ENCODE measurements around the gene KCNQ1OT1. TPM values are rescaled to one million over a fixed set of nuclear protein-coding genes. Genes with fewer than 3 reads are reported as not detected.
A peak's percentile ranks its signal among the peaks of the same experiment; 100 is the strongest.

The KCNQ1OT1 gene
- total RNA-seq, 1 donor from 2014 or later: 0.33 TPM

DNA sequence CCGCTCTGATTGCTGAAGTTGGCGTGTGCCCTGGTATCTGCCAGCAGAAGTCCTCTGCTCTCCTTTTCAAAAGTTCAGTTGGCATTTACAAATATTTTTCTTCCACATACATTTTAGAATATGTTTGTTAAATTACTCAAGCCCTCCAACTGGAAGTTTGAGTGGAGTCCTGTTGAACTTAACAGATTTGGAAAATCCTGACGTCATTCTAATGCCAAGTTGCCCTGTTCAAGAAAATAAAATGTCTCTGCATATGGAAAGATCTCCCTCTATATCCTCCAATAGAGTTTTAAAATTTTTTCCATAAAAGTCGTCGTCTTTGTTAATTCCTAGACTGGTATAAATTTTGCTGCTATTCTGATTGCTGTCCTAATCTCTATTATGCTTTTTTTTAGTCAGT is 3.3 kb downstream of the KCNQ1OT1 start:
- Histone ChIP-seq H3K9me3 (replicated peaks) (no peaks in the 10 kb centered on the region), H3K27me3 (ENCODE audit: low read depth) (no peaks in the 10 kb centered on the region), H3K4me3 (no peak overlapping the region), H3K27ac (replicated peaks) (no peak overlapping the region), H3K4me1 (peaks cover 61% of the 10 kb centered on the region), H3K36me3 (no peaks in the 10 kb centered on the region)
- intact Hi-C loops (cut with micrococcal nuclease): no loop called here
- DNase-seq: no peak
- no peak for TF ChIP-seq CTCF (IDR thresholded peaks at IDR 0.05; ENCODE audit: borderline replicate concordance)

- no peak for TF ChIP-seq CTCF (IDR thresholded peaks at IDR 0.05; ENCODE audit: borderline replicate concordance)
- intact Hi-C loops (cut with micrococcal nuclease): no loop called here
- DNase-seq: peak; percentile 2
- no peaks in the 10 kb centered on the region for H3K27me3 ChIP-seq (ENCODE audit: low read depth)
- no peak overlapping the region for H3K27ac ChIP-seq (replicated peaks)
- H3K4me3 ChIP-seq: no peak overlapping the region
- H3K4me1 ChIP-seq: peaks cover 63% of the 10 kb centered on the region
- H3K9me3 ChIP-seq (replicated peaks): no peaks in the 10 kb centered on the region
- H3K36me3 ChIP-seq: no peaks in the 10 kb centered on the region
Observed at GRCh38 chr11:2694995-2695939, 4.5 kb downstream of the KCNQ1OT1 start.

DNA sequence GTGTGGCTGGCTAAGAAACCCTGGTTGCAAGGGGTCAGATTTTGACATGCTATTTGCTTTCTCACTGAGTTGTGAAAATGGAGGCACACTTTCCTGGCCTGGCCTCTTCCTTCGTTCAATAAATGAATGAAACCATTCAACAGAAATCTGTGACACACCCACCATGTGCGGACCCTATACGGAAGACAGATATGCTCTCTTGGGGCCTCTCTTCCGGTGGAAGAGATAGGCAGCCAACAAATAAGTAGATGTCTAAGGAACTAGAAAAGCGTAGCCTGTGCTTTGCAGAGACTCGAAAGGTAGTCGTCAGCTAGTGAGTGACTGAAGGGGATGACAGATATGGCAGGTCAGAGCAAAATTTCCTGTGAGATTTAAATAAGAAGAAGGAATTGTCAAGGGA is 5.3 kb downstream of the KCNQ1OT1 start:
- H3K9me3 ChIP-seq (replicated peaks): no peaks in the 10 kb centered on the region
- TF ChIP-seq CTCF (IDR thresholded peaks at IDR 0.05; ENCODE audit: borderline replicate concordance): no peak
- H3K27ac ChIP-seq (replicated peaks): no peak overlapping the region
- no peaks in the 10 kb centered on the region for H3K27me3 ChIP-seq (ENCODE audit: low read depth)
- H3K4me1 ChIP-seq: peaks cover 69% of the 10 kb centered on the region
- intact Hi-C loops (cut with micrococcal nuclease): no loop called here
- H3K4me3 ChIP-seq: no peak overlapping the region
- no peak for DNase-seq
- no peaks in the 10 kb centered on the region for H3K36me3 ChIP-seq

DNA sequence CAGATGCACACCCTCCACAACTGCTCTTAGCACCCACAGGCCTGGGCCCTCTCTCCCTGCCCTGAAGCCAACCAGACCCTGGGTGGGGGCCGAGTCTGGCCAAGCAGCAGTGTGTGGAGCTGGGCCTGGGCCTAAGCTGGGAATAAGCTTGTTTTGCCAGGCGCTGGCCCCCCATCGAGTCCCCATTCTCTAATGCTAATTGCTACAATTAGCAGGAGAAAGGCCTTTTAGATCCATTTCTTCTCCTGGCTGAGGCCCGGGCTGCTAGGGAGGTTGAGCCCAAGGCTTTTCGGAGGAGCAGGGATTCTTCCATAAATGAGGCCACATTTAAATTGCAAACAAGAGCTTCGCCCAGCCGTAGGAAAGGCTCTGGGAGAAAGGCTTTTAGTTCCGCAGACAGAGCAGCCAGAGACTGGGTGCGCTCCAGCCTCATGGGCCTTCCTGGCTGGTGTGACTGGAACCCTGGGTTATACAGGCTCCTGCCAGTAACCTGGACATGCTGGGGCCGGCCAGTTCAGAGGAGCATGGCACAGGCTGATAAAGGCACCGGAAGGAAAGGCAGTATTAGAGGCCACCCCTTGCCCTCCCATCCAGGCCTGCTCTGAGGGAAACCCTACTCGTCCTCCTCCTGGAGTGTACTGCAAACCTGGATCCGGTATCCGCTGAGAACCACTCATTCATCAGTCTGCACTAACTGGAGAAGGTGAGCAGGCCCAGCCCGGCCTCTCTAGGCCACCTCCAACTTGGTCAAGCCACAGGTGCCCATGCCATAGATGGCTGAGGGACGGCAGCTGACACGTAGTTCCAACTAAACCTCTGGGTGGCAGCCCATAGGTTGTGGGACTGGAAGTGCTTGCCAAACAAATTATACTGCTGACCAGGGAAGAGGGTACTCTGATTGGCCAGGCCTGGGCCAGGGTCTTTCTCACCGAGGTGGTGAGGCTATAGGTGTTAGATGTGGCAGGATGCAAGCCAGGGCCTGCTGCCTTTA is 6.2 kb downstream of the KCNQ1OT1 start:
- Histone ChIP-seq H3K4me3 (no peak overlapping the region), H3K27me3 (ENCODE audit: low read depth) (no peaks in the 10 kb centered on the region), H3K36me3 (no peaks in the 10 kb centered on the region), H3K4me1 (peaks cover 79% of the 10 kb centered on the region), H3K27ac (replicated peaks) (no peak overlapping the region), H3K9me3 (replicated peaks) (no peaks in the 10 kb centered on the region)
- TF ChIP-seq CTCF (IDR thresholded peaks at IDR 0.05; ENCODE audit: borderline replicate concordance): no peak
- intact Hi-C loops (cut with micrococcal nuclease): no loop called here
- DNase-seq: peak; percentile 7
